H1 (cell line): ENCODE measurements around the gene FAM222B. TPM values are rescaled to one million over a fixed set of nuclear protein-coding genes. Genes with fewer than 3 reads are reported as not detected.

Experiments used
- CTCF ChIA-PET: fragments of 300-600 bp; sonication (Branson Sonifier 250); formaldehyde crosslinking; loops from one replicate; lab custom pipeline; 2021; ENCODE audit not compliant: partially characterized antibody; lab: Charles Lee
- POLR2A ChIA-PET: fragments of 300-600 bp; sonication (Branson Sonifier 250); formaldehyde crosslinking; loops from one replicate; lab custom pipeline; 2021; ENCODE audit warnings: inconsistent platforms; ENCODE audit not compliant: partially characterized antibody; lab: Charles Lee
- DNase-seq, 2 experiments: peaks; one replicate each; pipeline versions ENCODE4 v3.0.0 to v3.0.0-alpha.2; 2010 to 2022; ENCODE audit warnings: low spot score in 2 of 2, low read depth in 1 of 2, mixed read lengths in 1 of 2
- FAIRE-seq: peaks from 2 replicates; lab custom pipeline; 2011; peaks lifted over from hg19 to GRCh38; lab: Jason Lieb, UNC
- H2AFZ ChIP-seq: 2 replicates; pipeline ENCODE4 v1.8.1; 2012; ENCODE audit warnings: low read length, inconsistent platforms
- H2AK5ac ChIP-seq: 2 replicates; pipeline ENCODE4 v1.6.1; 2013; ENCODE audit warnings: low read depth, low read length
- H2BK120ac ChIP-seq: replicated peaks from 2 replicates; pipeline ENCODE3; 2013; ENCODE audit warnings: low read depth, low read length, inconsistent platforms
- H2BK12ac ChIP-seq: 2 replicates; pipeline ENCODE4 v1.6.1; 2013; ENCODE audit warnings: low read depth, low read length
- H2BK15ac ChIP-seq: 2 replicates; pipeline ENCODE4 v1.6.1; 2013; ENCODE audit warnings: low read length
- H2BK20ac ChIP-seq: 2 replicates; pipeline ENCODE4 v1.6.1; 2013; ENCODE audit warnings: low read length
- H2BK5ac ChIP-seq: 2 replicates; pipeline ENCODE4 v1.6.1; 2013; ENCODE audit warnings: low read depth, low read length
- H3K14ac ChIP-seq: 2 replicates; pipeline ENCODE4 v1.6.1; 2013; ENCODE audit warnings: inconsistent platforms; ENCODE audit not compliant: insufficient read length
- H3K18ac ChIP-seq: 2 replicates; pipeline ENCODE4 v1.6.1; 2013; ENCODE audit warnings: low read length; ENCODE audit errors: extremely low read depth
- H3K23ac ChIP-seq: 2 replicates; pipeline ENCODE4 v1.6.1; 2013; ENCODE audit warnings: inconsistent platforms; ENCODE audit not compliant: insufficient read length
- H3K23me2 ChIP-seq: 2 replicates; pipeline ENCODE4 v1.6.1; 2013; ENCODE audit warnings: low read depth, low read length
- H3K27ac ChIP-seq: 2 replicates; pipeline ENCODE4 v1.6.1; 2011; ENCODE audit warnings: low read depth, low read length, inconsistent platforms
- H3K27me3 ChIP-seq, 4 experiments: replicated peaks in 1 of 4; 1 replicate in 1 of 4; 2 replicates in 3 of 4; pipeline versions ENCODE4 v1.6.1 to v1.8.1; 2011 to 2013; ENCODE audit warnings: low read length in 3 of 4, mild to moderate bottlenecking in 3 of 4, inconsistent platforms in 2 of 4, mixed read lengths in 2 of 4, moderate library complexity in 1 of 4; ENCODE audit not compliant: control insufficient read depth in 3 of 4, insufficient read depth in 3 of 4; ENCODE audit errors: extremely low read depth in 1 of 4
- H3K36me3 ChIP-seq, 4 experiments: 2 replicates each; pipeline versions ENCODE4 v1.6.1 to v1.8.1; 2011 to 2013; ENCODE audit warnings: mild to moderate bottlenecking in 4 of 4, low read length in 3 of 4, moderate library complexity in 2 of 4, control low read depth in 1 of 4, inconsistent platforms in 1 of 4; ENCODE audit not compliant: insufficient read depth in 4 of 4, control insufficient read depth in 2 of 4
- H3K4ac ChIP-seq: replicated peaks from 2 replicates; pipeline ENCODE3; 2013; ENCODE audit warnings: low read length, low read depth, mixed read lengths, inconsistent platforms; ENCODE audit not compliant: insufficient read length
- H3K4me1 ChIP-seq, 4 experiments: replicated peaks in 1 of 4; 1 replicate in 1 of 4; 2 replicates in 3 of 4; pipeline versions ENCODE4 v1.6.1 to v1.8.1; 2011 to 2013; ENCODE audit warnings: low read length in 3 of 4, inconsistent platforms in 2 of 4, mixed read lengths in 1 of 4; ENCODE audit not compliant: insufficient read depth in 4 of 4, control insufficient read depth in 3 of 4
- H3K4me2 ChIP-seq, 2 experiments: 2 replicates each; pipeline versions ENCODE4 v1.6.1 to v1.8.1; 2011 to 2013; ENCODE audit warnings: low read depth in 2 of 2, low read length in 2 of 2, control low read depth in 1 of 2, inconsistent platforms in 1 of 2, mild to moderate bottlenecking in 1 of 2; ENCODE audit not compliant: insufficient read depth in 1 of 2
- H3K4me3 ChIP-seq, 4 experiments: fragments of 200-600, 300-600 bp in 1 of 4; sonication (generic), shearing (Covaris generic), sonication (Bioruptor Twin) in 1 of 4; 2 replicates each; pipeline versions ENCODE4 v1.5.1 to v1.8.1; 2011 to 2016; ENCODE audit warnings: low read length in 4 of 4, low read depth in 3 of 4, control low read depth in 2 of 4, inconsistent platforms in 2 of 4, mild to moderate bottlenecking in 2 of 4, mixed read lengths in 1 of 4, moderate library complexity in 1 of 4; ENCODE audit not compliant: insufficient read depth in 2 of 4; ENCODE audit errors: extremely low read depth in 1 of 4
- H3K56ac ChIP-seq: replicated peaks from 2 replicates; pipeline ENCODE3; 2013; ENCODE audit warnings: low read depth, mild to moderate bottlenecking, mixed read lengths, low read length, inconsistent platforms; ENCODE audit not compliant: insufficient read length
- H3K79me1 ChIP-seq: 2 replicates; pipeline ENCODE4 v1.6.1; 2013; ENCODE audit warnings: low read depth, low read length, control low read depth
- H3K79me2 ChIP-seq, 2 experiments: 2 replicates each; pipeline versions ENCODE4 v1.6.1 to v1.8.1; 2012 to 2013; ENCODE audit warnings: low read length in 2 of 2, mild to moderate bottlenecking in 2 of 2, inconsistent platforms in 1 of 2; ENCODE audit not compliant: insufficient read depth in 2 of 2, control insufficient read depth in 1 of 2
- H3K9ac ChIP-seq, 4 experiments: replicated peaks in 1 of 4; 1 replicate in 1 of 4; 2 replicates in 3 of 4; pipeline versions ENCODE4 v1.6.1 to v1.8.1; 2011 to 2013; ENCODE audit warnings: low read depth in 3 of 4, low read length in 3 of 4, control low read depth in 2 of 4, mild to moderate bottlenecking in 2 of 4, moderate library complexity in 2 of 4, inconsistent platforms in 1 of 4; ENCODE audit errors: extremely low read depth in 1 of 4
- H3K9me3 ChIP-seq, 2 experiments: 2 replicates each; pipeline versions ENCODE4 v1.6.1 to v1.8.1; 2012 to 2013; ENCODE audit warnings: mild to moderate bottlenecking in 2 of 2, moderate library complexity in 2 of 2, control low read depth in 1 of 2, inconsistent platforms in 1 of 2, low read depth in 1 of 2, low read length in 1 of 2, mixed read lengths in 1 of 2; ENCODE audit not compliant: insufficient read depth in 2 of 2
- H4K20me1 ChIP-seq, 2 experiments: replicated peaks in 1 of 2; 2 replicates each; pipeline versions ENCODE3 to v1.8.1; 2011 to 2013; ENCODE audit warnings: inconsistent platforms in 2 of 2, low read length in 2 of 2, mild to moderate bottlenecking in 1 of 2; ENCODE audit not compliant: insufficient read depth in 2 of 2, control insufficient read depth in 1 of 2
- H4K5ac ChIP-seq: 2 replicates; pipeline ENCODE4 v1.6.1; 2013; ENCODE audit warnings: low read length, low read depth, mixed read lengths, inconsistent platforms; ENCODE audit not compliant: insufficient read length
- H4K8ac ChIP-seq: 2 replicates; pipeline ENCODE4 v1.8.0; 2013; ENCODE audit warnings: mild to moderate bottlenecking, moderate library complexity, low read length, inconsistent platforms; ENCODE audit not compliant: insufficient read depth; ENCODE audit errors: extremely low read depth
- H4K91ac ChIP-seq: replicated peaks from 2 replicates; pipeline ENCODE3; 2013; ENCODE audit warnings: low read length, mixed read lengths, inconsistent platforms; ENCODE audit not compliant: insufficient read length
- MAX ChIP-seq: IDR thresholded peaks from 2 replicates; pipeline ENCODE4 v1.6.1; 2012; ENCODE audit warnings: inconsistent platforms
- POLR2A ChIP-seq, 2 experiments: IDR thresholded peaks; 1 replicate in 1 of 2; 2 replicates in 1 of 2; pipeline ENCODE4 v1.6.1; 2011; ENCODE audit warnings: low read depth in 2 of 2, low read length in 2 of 2, mild to moderate bottlenecking in 2 of 2; ENCODE audit errors: control extremely low read depth in 1 of 2
- POLR2AphosphoS5 ChIP-seq: IDR thresholded peaks from 2 replicates; pipeline ENCODE4 v1.6.1; 2011; ENCODE audit warnings: low read depth, low read length
- SUZ12 ChIP-seq: fragments of 200-600 bp; sonication (generic); IDR thresholded peaks from 2 replicates; pipeline ENCODE4 v1.6.1; 2012; ENCODE audit warnings: mild to moderate bottlenecking, inconsistent platforms, low read length, moderate library complexity, mixed read lengths
- TAF7 ChIP-seq: optimal IDR thresholded peaks from 2 replicates; pipeline ENCODE3; 2011; ENCODE audit warnings: low read depth, mild to moderate bottlenecking, inconsistent platforms, low read length, moderate library complexity, borderline replicate concordance
- WGBS, 2 experiments: shearing (Covaris generic) in 1 of 2; methylation state at CpG; one replicate each; pipeline versions ENCODE4 v1.1.6 to v1.1.7; 2013 to 2015; ENCODE audit warnings: low lambda C conversion rate in 2 of 2, mixed read lengths in 2 of 2, inconsistent platforms in 1 of 2, low coverage in 1 of 2, missing lambda C conversion rate in 1 of 2; ENCODE audit not compliant: insufficient replicate concordance in 2 of 2, insufficient coverage in 1 of 2, insufficient read length in 1 of 2; ENCODE audit errors: extremely low coverage in 1 of 2, missing lambda C conversion rate in 1 of 2; 5-methylcytosine and 5-hydroxymethylcytosine counted together
- polyA plus RNA-seq, 7 experiments: library from polyadenylated mRNA; depleted of rRNA in 3 of 7; stranded (reverse) in 5 of 7; unstranded in 2 of 7; fragments of >200 nt in 5 of 7; fragments of 200-250 nt in 2 of 7; gene quantifications; 1 replicate in 5 of 7; 2 replicates in 1 of 7; 4 replicates in 1 of 7; pipeline versions ENCODE4 v1.2.1 to v1.2.3, GENCODE V29; 2011 to 2013; ENCODE audit warnings: missing spikeins in 2 of 7, mixed read lengths in 2 of 7
- total RNA-seq: library from RNA; stranded (reverse); fragmentation: NEBNext Ultra II Directional; extraction: Animal tissue kit (Norgen Biotek cat#: 25700); gene quantifications from 2 replicates; pipeline ENCODE4 v1.2.1, GENCODE V29; 2021

Gene FAM222B
- total and polyA plus RNA-seq, 2 of the 8 experiments (the other 6 are each of a cell fraction or from before 2014, with no cell fraction given): 42.1 to 81.7 TPM

GRCh38 chr17:28747801-28748750 is 94.5 kb downstream of the FAM222B start:
- H2AK5ac ChIP-seq: no peak overlapping the region
- FAIRE-seq: no peak
- TF ChIP-seq POLR2A (IDR thresholded peaks at IDR 0.05; ENCODE audit: control extremely low read depth in 1 of 2, low read depth in 2 of 2, low read length in 2 of 2): peak; percentile 50 to 79
- peak; percentile 61 for TF ChIP-seq POLR2AphosphoS5
- no peak for TF ChIP-seq TAF7
- TF ChIP-seq MAX: no peak
- TF ChIP-seq SUZ12: no peak
- H3K14ac ChIP-seq: no peak overlapping the region
- 92% methylated on average over 18 of the region's 18 CpGs; no CpG with 5 or more reads in 1 of the 2 experiments for WGBS, 2 experiments
- no peak overlapping the region for H2AFZ ChIP-seq
- peak overlapping the region; percentile 99; the same call in 1 of the 2 replicates for H2BK5ac ChIP-seq
- no peak overlapping the region for H4K5ac ChIP-seq
- H3K27ac ChIP-seq: peak overlapping the region; percentile 98
- no peak for DNase-seq
- CTCF ChIA-PET: interaction anchor here (0.8 to 11.7 kb wide), 12 partner anchors 15 to 169 kb away, joined by 3 to 316 read pairs (median 5); partner anchors contain the start of genes NEK8, RPL23A and TLCD1
- 0 out of 2 replicates have a peak overlapping the region, but pooled peaks have one; percentile 1 for H2BK12ac ChIP-seq
- no peak overlapping the region for H2BK120ac ChIP-seq
- H3K9ac ChIP-seq: peak overlapping the region in 1 of 4 experiments; percentile 27; a peak in 1 of 7 replicates
- H3K4me2 ChIP-seq: 0 out of 4 replicates have a peak overlapping the region, but pooled peaks of 1 of the 2 experiments have one; percentile 93
- H4K20me1 ChIP-seq: peaks cover 30 to 34% of the 10 kb centered on the region in 2 experiments
- peaks cover 0 to 30% (median 24%) of the 10 kb centered on the region in 4 experiments; a peak in 6 of 7 replicates for H3K4me1 ChIP-seq
- no peak overlapping the region for H3K56ac ChIP-seq
- peaks cover 14% of the 10 kb centered on the region for H3K79me1 ChIP-seq
- no peak overlapping the region for H2BK20ac ChIP-seq
- POLR2A ChIA-PET: interaction anchor here (0.9 to 15.3 kb wide), 14 partner anchors 10 to 165 kb away, joined by 3 to 813 read pairs (median 8); partner anchors contain the start of genes FAM222B, FLOT2, NEK8 and PROCA1
- peaks cover 23% of the 10 kb centered on the region for H3K23me2 ChIP-seq
- no peak overlapping the region for H3K4ac ChIP-seq
- H4K91ac ChIP-seq: no peak overlapping the region
- no peaks in the 10 kb centered on the region for H3K9me3 ChIP-seq
- no peak overlapping the region for H3K23ac ChIP-seq
- peaks cover 19 to 44% of the 10 kb centered on the region in 2 experiments for H3K79me2 ChIP-seq
- no peak overlapping the region for H3K18ac ChIP-seq
- H3K4me3 ChIP-seq: no peak overlapping the region
- H4K8ac ChIP-seq: peak overlapping the region; percentile 60; the same call in 1 of the 2 replicates
- H2BK15ac ChIP-seq: 0 out of 2 replicates have a peak overlapping the region, but pooled peaks have one; percentile 32
- peaks cover 30 to 56% (median 33%) of the 10 kb centered on the region in 4 experiments for H3K36me3 ChIP-seq
- no peaks in the 10 kb centered on the region for H3K27me3 ChIP-seq
